Adipocyte (in vitro differentiated cells): ENCODE measurements around the gene OR5W2.
A peak's percentile ranks its signal among the peaks of the same experiment; 100 is the strongest.
"Not testable (repeated sequence)": the region's sequence is repeated elsewhere in the genome, so short reads cannot be mapped to it uniquely, and the experiment has no call there.

Experiments used
- DNase-seq: peaks from one replicate; pipeline ENCODE4 v3.0.0-alpha.2; 2015; ENCODE audit warnings: low read depth
- H3K27me3 ChIP-seq: replicated peaks from 2 replicates; pipeline ENCODE4 v1.7.0; 2013; ENCODE audit warnings: mild to moderate bottlenecking, low read length, moderate library complexity; ENCODE audit not compliant: control insufficient read depth, insufficient read depth
- H3K36me3 ChIP-seq: 2 replicates; pipeline ENCODE4 v1.7.0; 2013; ENCODE audit warnings: low read length, mild to moderate bottlenecking, moderate library complexity; ENCODE audit not compliant: control insufficient read depth, insufficient read depth, severe bottlenecking
- H3K4me1 ChIP-seq: 2 replicates; pipeline ENCODE4 v1.7.0; 2013; ENCODE audit warnings: mild to moderate bottlenecking, low read length, moderate library complexity; ENCODE audit not compliant: control insufficient read depth, insufficient read depth
- H3K4me3 ChIP-seq: 2 replicates; pipeline ENCODE4 v1.7.0; 2013; ENCODE audit warnings: mild to moderate bottlenecking, low read length, moderate library complexity
- H3K9ac ChIP-seq: 2 replicates; pipeline ENCODE4 v1.7.0; 2013; ENCODE audit warnings: mild to moderate bottlenecking, low read length, moderate library complexity
- H3K9me3 ChIP-seq: 2 replicates; pipeline ENCODE4 v1.7.0; 2013; ENCODE audit warnings: mild to moderate bottlenecking, low read length, moderate library complexity; ENCODE audit not compliant: control insufficient read depth

OR5W2 gene

GRCh38 chr11:55914482-55914881, at the start of gene OR5W2:
Gene OR5W2, minus strand, starts transcription at chr11:55914582. Its CDS starts 0 bp downstream, at chr11:55914582.
- no peak for DNase-seq
- Histone ChIP-seq H3K9me3 (no peaks in the 10 kb centered on the region), H3K27me3 (no peaks in the 10 kb centered on the region), H3K36me3 (no peaks in the 10 kb centered on the region), H3K4me1 (no peaks in the 10 kb centered on the region), H3K9ac (no peak within 1 kb of the TSS), H3K4me3 (no peak within 1 kb of the TSS)

- H3K27me3 ChIP-seq = no peaks in the 10 kb centered on the region
- no peak overlapping the region for H3K9ac ChIP-seq
- no peaks in the 10 kb centered on the region for H3K36me3 ChIP-seq
- no peak for DNase-seq
- no peaks in the 10 kb centered on the region for H3K4me1 ChIP-seq
- H3K9me3 ChIP-seq = no peaks in the 10 kb centered on the region
- H3K4me3 ChIP-seq = no peak overlapping the region
Observed at GRCh38 chr11:55956521-55956920, 42.1 kb upstream of the OR5W2 start.

- no peak overlapping the region for H3K4me3 ChIP-seq
- no peaks in the 10 kb centered on the region for H3K36me3 ChIP-seq
Observed at GRCh38 chr11:55949330-55949729, 34.9 kb upstream of the OR5W2 start.

GRCh38 chr11:55942785-55943392, 28.5 kb upstream of the OR5W2 start:
- no peak overlapping the region for H3K4me3 ChIP-seq
- H3K9me3 ChIP-seq = no peaks in the 10 kb centered on the region
- H3K36me3 ChIP-seq = no peaks in the 10 kb centered on the region
- no peaks in the 10 kb centered on the region for H3K27me3 ChIP-seq
- H3K9ac ChIP-seq = no peak overlapping the region
- DNase-seq = peak; percentile 59
- no peaks in the 10 kb centered on the region for H3K4me1 ChIP-seq

More at GRCh38 chr11:55949330-55949729, 34.9 kb upstream of the OR5W2 start:
- Histone ChIP-seq H3K9me3 (peaks cover 2% of the 10 kb centered on the region), H3K27me3 (no peaks in the 10 kb centered on the region), H3K4me1 (no peaks in the 10 kb centered on the region), H3K9ac (no peak overlapping the region)
- DNase-seq = no peak

- Histone ChIP-seq H3K4me1 (no peaks in the 10 kb centered on the region), H3K4me3 (no peak within 1 kb of the TSS), H3K36me3 (no peaks in the 10 kb centered on the region), H3K27me3 (no peaks in the 10 kb centered on the region), H3K9me3 (peaks cover 3% of the 10 kb centered on the region), H3K9ac (no peak within 1 kb of the TSS)
- no peak for DNase-seq
Observed at GRCh38 chr11:55936300-55936699, 21.9 kb upstream of the OR5W2 start, which contains the start of gene OR5I1. Gene OR5I1, minus strand, starts transcription at chr11:55936400. Its CDS starts 0 bp downstream, at chr11:55936400.

GRCh38 chr11:55920537-55920936, 6.2 kb upstream of the OR5W2 start:
- DNase-seq = no peak
- H3K4me3 ChIP-seq = no peak overlapping the region
- no peaks in the 10 kb centered on the region for H3K36me3 ChIP-seq
- no peaks in the 10 kb centered on the region for H3K27me3 ChIP-seq
- no peaks in the 10 kb centered on the region for H3K4me1 ChIP-seq
- H3K9ac ChIP-seq = no peak overlapping the region
- no peaks in the 10 kb centered on the region for H3K9me3 ChIP-seq

GRCh38 chr11:55902308-55902707, 12.1 kb downstream of the OR5W2 start:
- DNase-seq = no peak
- Histone ChIP-seq H3K36me3 (no peaks in the 10 kb centered on the region), H3K27me3 (no peaks in the 10 kb centered on the region), H3K4me1 (no peaks in the 10 kb centered on the region), H3K9ac (no peak overlapping the region), H3K4me3 (no peak overlapping the region), H3K9me3 (no peaks in the 10 kb centered on the region)

- Histone ChIP-seq H3K4me1 (no peaks in the 10 kb centered on the region), H3K36me3 (no peaks in the 10 kb centered on the region), H3K4me3 (no peak overlapping the region), H3K9ac (no peak overlapping the region), H3K9me3 (peaks cover 3% of the 10 kb centered on the region), H3K27me3 (no peaks in the 10 kb centered on the region)
- DNase-seq = no peak
Observed at GRCh38 chr11:55895216-55895615, 19.2 kb downstream of the OR5W2 start.

- not testable (repeated sequence) for H3K4me1 ChIP-seq, H3K27me3 ChIP-seq, H3K4me3 ChIP-seq, H3K9ac ChIP-seq, H3K9me3 ChIP-seq, DNase-seq, H3K36me3 ChIP-seq
Observed at GRCh38 chr11:55885481-55885880, 28.9 kb downstream of the OR5W2 start.

- not testable (repeated sequence) for H3K9ac ChIP-seq, DNase-seq, H3K9me3 ChIP-seq, H3K27me3 ChIP-seq, H3K36me3 ChIP-seq, H3K4me1 ChIP-seq, H3K4me3 ChIP-seq
Observed at GRCh38 chr11:55884995-55885394, 29.4 kb downstream of the OR5W2 start.

- not testable (repeated sequence) for H3K9ac ChIP-seq, H3K9me3 ChIP-seq, H3K36me3 ChIP-seq, DNase-seq, H3K4me3 ChIP-seq, H3K4me1 ChIP-seq, H3K27me3 ChIP-seq
Observed at GRCh38 chr11:55882997-55883396, 31.4 kb downstream of the OR5W2 start, which contains the start of gene TRIM51. Gene TRIM51, plus strand, starts transcription at chr11:55883297. Its CDS starts 2,132 bp downstream, at chr11:55885429.

GRCh38 chr11:55873146-55873545, 41.2 kb downstream of the OR5W2 start:
- H3K4me1 ChIP-seq, H3K36me3 ChIP-seq, H3K27me3 ChIP-seq, H3K4me3 ChIP-seq, H3K9ac ChIP-seq, H3K9me3 ChIP-seq, DNase-seq: not testable (repeated sequence)
